Femur (tissue), 1 donor: ENCODE data around the gene DQX1.

Source experiments
- DNase-seq: peaks from one replicate; pipeline ENCODE4 v3.0.0-alpha.2; 2017

DQX1 gene

GRCh38 chr2:74510272-74510671, 15.8 kb downstream of the DQX1 start:
- DNase-seq = no peak

- DNase-seq = no peak
Measured at GRCh38 chr2:74507926-74508520, 18.0 kb downstream of the DQX1 start.

- peak; percentile 99 for DNase-seq
Measured at GRCh38 chr2:74507145-74507925, 18.7 kb downstream of the DQX1 start, which contains the start of gene PCGF1. PCGF1 (minus strand) TSS chr2:74507695; CDS start chr2:74507668, 27 bp downstream.

DNA sequence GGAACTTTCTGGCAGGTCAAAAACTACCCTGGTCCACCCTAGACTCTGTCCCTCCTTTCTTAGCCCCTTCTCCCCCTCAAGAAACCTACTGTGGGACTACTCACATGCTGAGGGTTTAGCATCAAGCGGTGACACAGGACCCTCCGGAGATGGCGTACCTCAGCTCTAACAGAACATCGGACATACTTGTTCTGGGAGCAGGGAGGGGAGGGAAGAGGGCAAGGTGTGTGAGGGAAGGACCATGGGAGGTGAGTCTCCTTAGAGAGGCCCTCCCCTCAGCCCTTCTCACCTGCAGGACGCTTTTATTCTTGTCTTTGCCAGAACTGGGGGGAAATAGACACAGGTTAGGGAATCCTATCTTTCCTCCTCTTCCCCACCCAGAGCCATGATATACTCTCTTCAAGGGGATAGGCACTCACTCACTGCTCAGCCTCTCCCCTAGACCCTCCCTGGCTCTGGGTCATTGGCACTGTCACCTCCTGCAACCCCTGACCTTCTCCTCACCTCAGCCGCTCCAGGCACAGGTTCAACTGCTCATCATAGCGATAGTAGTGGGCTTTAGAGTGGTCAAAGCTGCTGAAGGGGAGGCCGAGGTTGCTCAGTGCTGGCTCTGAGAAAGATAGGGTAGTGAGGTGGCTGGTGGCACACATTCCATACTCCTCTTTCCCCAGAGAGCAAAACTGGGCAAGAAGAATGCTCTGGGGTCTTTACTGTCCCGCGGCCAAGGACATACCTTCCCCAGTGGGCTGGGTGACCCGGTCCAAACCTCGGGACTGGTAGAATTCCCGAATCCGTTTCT, 20.4 kb downstream of the DQX1 start:
- no peak for DNase-seq

DNA sequence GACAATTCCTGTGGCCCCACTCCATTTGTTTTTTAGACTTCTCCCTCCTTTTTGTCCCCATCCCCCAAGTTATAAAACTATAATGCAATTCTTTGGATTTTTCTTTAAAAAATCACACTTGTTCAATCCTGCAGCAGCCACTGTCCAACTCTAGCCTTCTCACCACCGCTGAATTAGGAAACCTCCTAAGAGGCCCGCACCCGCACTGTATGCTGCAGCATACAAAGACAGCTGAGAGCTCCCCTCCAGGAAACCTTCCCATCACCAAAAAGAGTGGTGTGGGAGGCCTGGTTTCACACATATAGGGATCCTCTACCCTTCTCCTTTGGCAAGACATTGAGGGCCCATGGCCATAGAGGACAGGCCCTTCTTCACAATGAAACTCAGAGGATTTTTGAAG, 21.4 kb downstream of the DQX1 start:
- no peak for DNase-seq

DNA sequence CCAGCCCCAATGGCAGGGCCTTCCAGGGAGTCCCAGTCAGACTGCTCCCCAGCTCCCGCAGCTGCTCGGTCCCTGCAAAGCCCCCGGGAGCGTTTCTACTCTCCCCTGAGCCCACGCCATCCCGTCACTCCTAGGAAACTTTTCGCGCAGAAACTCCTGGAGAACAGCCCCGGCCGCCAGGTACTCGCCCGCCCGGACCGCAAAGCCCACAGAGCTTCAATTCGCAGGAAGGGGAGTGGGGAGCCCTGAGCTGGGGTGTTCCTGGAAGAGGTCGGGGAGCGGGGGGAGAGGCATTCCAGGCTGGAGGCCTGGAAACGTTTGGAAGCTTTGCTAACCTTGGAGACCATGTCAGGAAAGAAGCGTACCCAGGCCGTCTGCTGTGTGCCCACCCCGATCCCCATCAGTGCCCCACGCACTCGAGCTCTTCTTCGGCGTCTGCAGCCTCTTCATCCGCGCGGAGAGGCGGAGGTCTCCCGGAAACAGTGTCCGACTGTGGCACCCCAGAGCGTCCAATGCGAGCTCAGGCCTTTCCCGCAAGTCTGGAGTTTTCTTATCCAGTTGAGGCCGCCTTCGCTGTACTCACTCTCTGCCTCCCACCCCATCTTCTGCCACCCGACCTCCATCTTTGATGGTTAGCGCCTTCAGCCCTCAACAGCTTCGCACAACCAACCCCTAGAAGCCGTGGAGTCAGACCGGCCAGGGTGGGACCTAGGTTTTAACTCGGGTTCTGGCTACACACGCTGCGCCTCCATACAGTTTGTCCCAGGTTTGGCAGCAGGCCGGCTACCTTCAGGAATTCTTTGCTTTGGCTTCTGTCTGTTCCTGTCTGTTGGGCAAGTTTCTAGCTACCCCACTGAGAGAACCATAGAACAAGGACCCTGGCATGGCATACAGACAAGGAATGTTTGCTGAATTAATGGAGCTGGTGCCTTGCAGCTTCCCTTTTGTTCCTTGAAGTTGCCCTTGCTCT, 22.2 kb downstream of the DQX1 start:
- no peak for DNase-seq

GRCh38 chr2:74502720-74503505, 23.1 kb downstream of the DQX1 start:
- DNase-seq = peak; percentile 84

DNA sequence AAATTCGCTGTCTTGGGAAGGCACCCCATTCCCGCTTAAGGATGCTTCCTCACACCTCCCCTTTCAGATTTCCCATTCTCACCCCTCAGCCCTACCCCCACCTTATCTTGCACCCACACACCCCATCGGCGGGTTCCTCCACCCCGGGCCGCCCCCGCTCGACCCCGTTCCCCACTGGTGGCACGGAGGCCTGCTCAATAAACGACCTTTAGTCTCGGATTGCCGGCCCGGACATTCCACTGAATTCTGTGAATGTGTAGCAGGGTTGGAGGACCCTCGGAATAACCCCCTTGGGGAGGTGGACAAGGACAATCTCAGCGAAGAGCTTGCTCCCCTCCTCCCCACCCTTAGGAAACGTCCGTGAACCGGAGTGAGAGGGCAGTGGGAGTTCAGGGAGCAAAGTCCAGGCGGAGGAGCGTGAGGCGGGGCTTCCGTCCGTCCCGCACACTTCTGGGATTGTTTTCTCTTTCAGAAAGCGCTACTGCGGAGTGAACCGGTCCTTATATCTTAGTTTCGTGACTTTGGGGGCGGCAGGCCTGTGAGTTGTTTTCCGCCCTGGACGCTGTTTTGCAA, 23.8 kb downstream of the DQX1 start:
- no peak for DNase-seq

DNA sequence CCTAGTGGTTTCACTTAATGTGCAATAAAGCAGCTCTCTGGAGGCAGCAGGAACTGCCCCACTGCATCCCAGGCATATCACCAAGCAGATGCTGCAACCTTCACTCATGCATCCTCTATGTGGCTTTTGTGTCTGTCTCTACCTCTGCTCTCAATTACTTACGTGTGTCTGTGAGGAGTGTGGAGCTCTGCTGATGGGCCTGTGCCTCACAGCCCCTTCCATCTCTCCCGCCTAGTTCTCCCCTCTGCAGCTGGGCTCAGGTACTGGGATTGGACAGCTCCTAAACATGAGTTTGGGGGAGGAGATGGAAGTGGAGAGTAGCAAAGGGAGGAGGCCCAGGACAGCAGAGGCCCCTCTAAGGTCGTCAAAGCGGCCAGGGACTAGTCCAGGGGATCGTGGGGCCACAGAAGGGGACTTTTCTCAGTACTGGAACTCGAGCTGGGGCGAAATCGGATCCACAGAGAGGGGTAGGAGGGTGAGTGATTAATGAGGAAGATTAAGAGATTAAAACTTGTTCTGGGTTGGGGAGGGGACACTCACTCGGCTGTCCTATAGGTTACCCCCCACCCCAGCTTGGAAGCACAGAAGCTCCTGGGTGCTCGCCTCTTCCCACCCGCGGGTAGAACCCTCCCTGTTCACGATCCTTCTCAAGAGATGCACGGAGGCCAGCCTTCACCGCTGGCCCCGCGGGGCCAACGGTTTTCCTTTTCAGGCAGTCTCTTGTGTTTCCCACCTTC, 24.5 kb downstream of the DQX1 start:
- no peak for DNase-seq

- DNase-seq = no peak
Measured at GRCh38 chr2:74500578-74500946, 25.5 kb downstream of the DQX1 start.

DNA sequence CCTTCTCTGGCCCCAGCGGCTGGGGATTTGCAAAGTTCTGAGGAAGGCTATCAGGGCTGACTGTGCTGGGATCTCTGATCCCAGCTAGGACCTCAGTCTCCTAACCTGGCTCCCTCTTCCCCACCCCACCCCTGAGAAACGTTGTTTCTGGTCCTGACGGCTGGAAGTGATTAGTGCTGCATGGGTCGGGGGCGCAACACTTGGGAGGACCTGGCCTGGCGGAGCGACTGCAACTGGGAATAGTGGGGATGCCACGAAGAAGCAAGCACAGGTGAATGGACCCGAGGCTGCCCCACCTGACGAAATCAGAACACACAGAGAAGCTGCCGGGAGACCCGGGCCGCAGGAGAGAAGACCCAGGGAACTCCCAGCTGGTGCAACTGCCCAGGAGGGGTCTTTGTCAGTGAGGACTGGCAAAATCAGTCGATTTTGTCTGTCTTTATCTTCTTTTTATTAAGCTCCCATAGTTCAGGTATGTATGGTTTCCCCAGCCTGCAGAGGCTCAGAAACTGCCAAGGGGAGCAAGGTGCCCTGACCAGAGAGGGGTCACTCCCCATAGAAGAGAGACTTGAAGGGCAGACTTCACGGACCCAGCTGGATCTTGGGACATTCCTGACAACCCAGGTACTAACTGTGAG, 26.0 kb downstream of the DQX1 start:
- DNase-seq = no peak

GRCh38 chr2:74499267-74499939, 26.6 kb downstream of the DQX1 start, which contains the start of gene LBX2:
LBX2 (minus strand) TSS chr2:74499603; CDS start chr2:74499537, 66 bp downstream.
- no peak for DNase-seq

GRCh38 chr2:74498500-74499266, 27.3 kb downstream of the DQX1 start:
- DNase-seq = no peak

GRCh38 chr2:74497777-74498499, 28.1 kb downstream of the DQX1 start:
- DNase-seq = no peak

DNA sequence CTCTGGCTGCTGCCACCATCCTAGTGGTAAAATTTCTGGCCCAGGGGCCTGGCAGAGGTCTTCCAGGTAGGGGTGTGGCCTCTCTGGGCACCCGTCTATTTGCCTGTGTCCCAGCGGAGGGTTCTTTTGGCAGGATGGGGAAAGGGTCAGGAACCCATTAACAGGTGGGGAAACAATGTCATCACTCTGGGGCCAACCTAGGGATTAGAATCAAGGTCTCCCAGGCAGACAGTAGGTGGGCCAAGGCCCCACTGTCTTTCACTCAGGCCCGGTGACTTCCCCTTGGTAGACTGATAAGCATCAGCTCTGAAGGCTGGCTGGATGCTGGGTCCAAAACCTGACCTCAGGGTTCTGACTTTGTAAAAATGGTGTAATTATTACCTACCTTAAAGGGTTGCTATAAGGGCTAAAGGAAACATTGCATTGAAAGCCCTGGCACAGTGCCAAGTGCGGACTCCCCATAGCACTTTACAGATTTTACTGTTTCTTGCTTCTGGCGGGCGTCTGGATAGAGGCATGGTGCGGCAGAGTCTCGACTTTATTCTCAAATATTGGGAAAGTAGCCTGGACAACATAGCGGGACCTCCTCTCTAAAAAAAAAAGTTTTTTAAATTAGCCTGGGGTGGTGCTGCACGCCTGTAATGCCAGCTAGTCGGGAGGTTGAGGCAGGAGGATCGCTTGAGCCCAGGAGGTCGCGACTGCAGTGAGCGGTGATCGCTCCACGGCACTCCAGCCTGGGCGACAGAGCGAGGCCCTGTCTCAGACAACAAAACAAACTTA, 28.8 kb downstream of the DQX1 start:
- no peak for DNase-seq

DNA sequence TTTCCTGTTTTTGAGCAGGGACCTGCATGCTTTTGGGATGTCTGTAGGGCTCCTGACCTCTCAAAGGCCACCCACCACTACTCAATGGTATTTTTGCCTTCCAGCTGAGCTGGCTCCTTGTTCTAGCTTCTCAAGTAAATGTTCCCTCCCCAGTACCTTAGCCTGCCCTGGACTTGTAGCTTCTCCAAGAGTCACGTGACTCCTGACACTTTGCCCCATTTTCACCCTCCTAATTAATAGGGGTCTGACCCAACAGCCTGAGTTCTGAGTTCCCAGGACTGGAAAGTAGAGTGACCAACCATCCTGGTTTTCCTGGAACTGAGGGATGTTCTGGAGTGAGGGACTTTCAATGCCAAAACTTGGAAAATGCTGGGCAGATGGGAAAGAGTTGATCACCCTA, 30.6 kb downstream of the DQX1 start:
- no peak for DNase-seq

DNA sequence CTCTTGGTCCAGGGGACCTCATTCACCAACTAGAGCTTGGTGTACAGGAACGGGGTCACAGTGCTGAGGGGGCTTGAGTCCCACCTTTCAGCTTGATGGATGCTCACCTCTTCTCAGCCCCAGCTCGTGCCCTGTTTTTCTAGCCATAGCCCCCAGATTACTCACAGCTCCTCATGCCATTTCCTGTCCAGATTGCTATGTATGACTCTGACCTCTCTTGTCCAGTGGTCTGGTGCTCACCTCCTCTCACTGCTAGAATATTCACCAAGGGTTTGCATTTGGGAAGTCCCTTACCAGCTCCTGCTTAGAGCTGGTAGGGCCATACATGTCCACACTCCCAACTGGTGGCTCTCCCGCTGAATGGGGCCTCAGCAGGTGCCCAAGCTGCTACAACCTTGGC, 32.5 kb downstream of the DQX1 start:
- no peak for DNase-seq
